ENCODE results near the gene ADA. TPM values are rescaled to one million over a fixed set of nuclear protein-coding genes. Genes with fewer than 3 reads are reported as not detected.
A peak's percentile ranks its signal among the peaks of the same experiment; 100 is the strongest.

Gene ADA
- total and polyA plus RNA-seq, 2 of the 13 experiments (the other 11 are each of a cell fraction or from before 2014, with no cell fraction given), result 2.5 to 11.3 TPM

DNA sequence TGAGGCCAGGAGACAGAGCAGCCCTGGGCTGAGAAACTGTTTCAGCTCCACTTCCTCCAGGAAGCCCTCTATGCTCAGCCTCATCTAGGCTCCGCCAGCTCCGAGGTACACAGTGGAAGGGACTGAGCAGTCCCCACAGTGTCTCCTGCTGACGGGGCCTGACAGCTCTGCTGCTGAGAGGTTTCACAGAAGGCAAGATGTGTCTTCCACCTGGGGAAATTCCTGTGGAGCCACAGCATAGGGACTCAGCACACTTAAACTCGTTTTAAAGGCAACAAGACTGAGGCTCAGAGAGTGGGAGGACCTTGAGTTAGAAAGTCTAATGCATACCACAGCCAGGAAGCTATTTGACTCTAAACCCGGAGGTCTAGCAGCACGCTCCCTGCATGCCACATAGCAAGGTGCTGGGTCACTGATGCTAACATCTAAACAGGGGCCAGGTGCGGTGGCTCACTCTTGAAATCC, 6.8 kb downstream of the ADA start:
- CTCF ChIA-PET (ENCODE audit: low intra/inter-chr PET ratio, low total read pairs), result no interaction called here

DNA sequence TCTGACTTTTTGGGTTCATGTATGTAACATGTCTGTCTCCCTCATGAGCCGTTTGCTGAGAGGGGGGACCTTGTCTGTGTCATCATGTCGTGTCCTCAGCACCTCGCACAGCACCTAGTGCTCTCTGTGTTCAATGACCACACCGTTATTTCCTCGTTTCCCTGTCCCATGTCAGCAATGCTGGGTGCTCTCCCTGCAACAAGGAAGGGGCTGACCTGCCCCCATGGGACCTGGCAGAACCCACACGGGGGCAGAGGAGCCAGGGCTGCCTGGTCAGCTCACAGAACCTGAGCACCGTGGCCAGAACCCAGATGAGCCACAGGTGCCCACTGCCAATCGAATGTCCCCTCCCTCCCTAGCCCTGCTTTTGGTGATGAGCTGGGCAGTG, 7.3 kb downstream of the ADA start:
- H3K4me2 ChIP-seq (ENCODE audit: low read depth, low read length), result no peak overlapping the region
- no peak overlapping the region for H3K9ac ChIP-seq (ENCODE audit: insufficient read depth, low read depth, low read length)
- H4K20me1 ChIP-seq (ENCODE audit: insufficient read depth, low read length), result no peaks in the 10 kb centered on the region
- no peaks in the 10 kb centered on the region for H3K36me3 ChIP-seq (replicated peaks in 1 of 2; ENCODE audit: control insufficient read depth in 1 of 2, insufficient read depth in 2 of 2, low read length in 2 of 2)
- no peaks in the 10 kb centered on the region for H3K79me2 ChIP-seq (ENCODE audit: insufficient read depth, low read length)
- 64% methylated on average over 6 of the region's 8 CpGs for WGBS (ENCODE audit: low lambda C conversion rate)
- H3K4me3 ChIP-seq (replicated peaks in 1 of 3; ENCODE audit: insufficient read depth in 1 of 3, low read depth in 2 of 3, low read length in 3 of 3), result no peak overlapping the region
- no TSS peak for BruUV-seq (replicated peaks)
- in situ Hi-C loops (cut with HindIII; ENCODE audit: extremely low pct_ligation_motif_present, low pct_unique_long_range_greater_than_20kb), result no loop called here
- ChIA-PET CTCF (ENCODE audit: low intra/inter-chr PET ratio, low total read pairs) (no interaction called here), POLR2A (no interaction called here)
- intact Hi-C loops (cut with micrococcal nuclease; ENCODE audit: unreplicated experiment), result no loop called here
- H3K27ac ChIP-seq (ENCODE audit: extremely low read length, insufficient read depth, low read length), result no peak overlapping the region
- no peaks in the 10 kb centered on the region for H3K9me3 ChIP-seq (ENCODE audit: low read length)
- H3K4me1 ChIP-seq (ENCODE audit: insufficient read depth, low read length), result peaks cover 28% of the 10 kb centered on the region
- peaks cover 0 to 2% of the 10 kb centered on the region in 2 experiments; a peak in 1 of 5 replicates for H3K27me3 ChIP-seq (ENCODE audit: control insufficient read depth in 1 of 2, insufficient read depth in 2 of 2, low read length in 2 of 2)
- DNase-seq (ENCODE audit: low spot score), result no peak
- no peak for ATAC-seq
- no peak for TF ChIP-seq NCOA2 (CRISPR knock-in tag; IDR thresholded peaks at IDR 0.05)
- TF ChIP-seq TAF1 (CRISPR knock-in tag; IDR thresholded peaks at IDR 0.05), result no peak
- 0 out of 2 replicates have a peak, but pooled peaks have one; percentile 37 for TF ChIP-seq KDM5B (CRISPR knock-in tag; IDR thresholded peaks at IDR 0.05; ENCODE audit: borderline replicate concordance)
- 0 out of 2 replicates have a peak, but pooled peaks have one; percentile 12 for TF ChIP-seq MTA1 (CRISPR knock-in tag; IDR thresholded peaks at IDR 0.05; ENCODE audit: borderline replicate concordance)
- TF ChIP-seq SP140L (CRISPR knock-in tag; IDR thresholded peaks at IDR 0.05; ENCODE audit: borderline replicate concordance), result no peak
- H2AFZ ChIP-seq (ENCODE audit: low read length), result no peak overlapping the region
- FAIRE-seq, result no peak

More for the DNA sequence above, 6.8 kb downstream of the ADA start:
- in situ Hi-C loops (cut with HindIII; ENCODE audit: extremely low pct_ligation_motif_present, low pct_unique_long_range_greater_than_20kb), result no loop called here
- H3K4me2 ChIP-seq (ENCODE audit: low read depth, low read length), result no peak overlapping the region
- ATAC-seq, result no peak
- no peak for FAIRE-seq
- intact Hi-C loops (cut with micrococcal nuclease; ENCODE audit: unreplicated experiment), result no loop called here
- no peak overlapping the region for H2AFZ ChIP-seq (ENCODE audit: low read length)
- no peak for DNase-seq (ENCODE audit: low spot score)
- 66% methylated on average over 7 of the region's 7 CpGs for WGBS (ENCODE audit: low lambda C conversion rate)
- H4K20me1 ChIP-seq (ENCODE audit: insufficient read depth, low read length), result no peaks in the 10 kb centered on the region
- BruUV-seq (replicated peaks), result no TSS peak
- H3K4me3 ChIP-seq (replicated peaks in 1 of 3; ENCODE audit: insufficient read depth in 1 of 3, low read depth in 2 of 3, low read length in 3 of 3), result no peak overlapping the region
- peaks cover 0 to 2% of the 10 kb centered on the region in 2 experiments; a peak in 1 of 5 replicates for H3K27me3 ChIP-seq (ENCODE audit: control insufficient read depth in 1 of 2, insufficient read depth in 2 of 2, low read length in 2 of 2)
- peaks cover 28% of the 10 kb centered on the region for H3K4me1 ChIP-seq (ENCODE audit: insufficient read depth, low read length)
- TF ChIP-seq IKZF4 (CRISPR knock-in tag; IDR thresholded peaks at IDR 0.05; ENCODE audit: borderline replicate concordance, low read depth, not compliant biosample characterization) (no peak), ZMYM3 (CRISPR knock-in tag; IDR thresholded peaks at IDR 0.05) (peak; percentile 33; the same call in 1 of the 2 replicates)
- no peaks in the 10 kb centered on the region for H3K36me3 ChIP-seq (replicated peaks in 1 of 2; ENCODE audit: control insufficient read depth in 1 of 2, insufficient read depth in 2 of 2, low read length in 2 of 2)
- H3K9ac ChIP-seq (ENCODE audit: insufficient read depth, low read depth, low read length), result no peak overlapping the region
- H3K27ac ChIP-seq (ENCODE audit: extremely low read length, insufficient read depth, low read length), result no peak overlapping the region
- POLR2A ChIA-PET, result no interaction called here
- H3K9me3 ChIP-seq (ENCODE audit: low read length), result no peaks in the 10 kb centered on the region
- H3K79me2 ChIP-seq (ENCODE audit: insufficient read depth, low read length), result no peaks in the 10 kb centered on the region

All from HepG2 (cell line).